ENCODE measurements around the gene DNAJB8. TPM values are rescaled to one million over a fixed set of nuclear protein-coding genes. Genes with fewer than 3 reads are reported as not detected.

The DNAJB8 gene
- total and polyA plus RNA-seq, 4 donors, result not detected

- H3K4me1 ChIP-seq (ENCODE audit: control insufficient read depth in 4 of 4, insufficient read depth in 4 of 4, low read length in 3 of 4), result peaks cover 4 to 17% (median 7%) of the 10 kb centered on the region in 4 donors
- H3K27me3 ChIP-seq (ENCODE audit: control insufficient read depth in 4 of 4, insufficient read depth in 4 of 4, low read length in 3 of 4), result peaks cover 0 to 11% (median 3%) of the 10 kb centered on the region in 4 donors
- no peak for TF ChIP-seq SP1 (IDR thresholded peaks at IDR 0.05)
- TF ChIP-seq RAD21 (IDR thresholded peaks at IDR 0.05), result no peak
- no peak for TF ChIP-seq YY1 (IDR thresholded peaks at IDR 0.05)
- TF ChIP-seq RXRA (IDR thresholded peaks at IDR 0.05), result no peak
- TF ChIP-seq TAF1 (conservative IDR thresholded peaks at IDR 0.05), result no peak
- TF ChIP-seq MAX (IDR thresholded peaks at IDR 0.05), result no peak
- TF ChIP-seq FOXA1 (IDR thresholded peaks at IDR 0.05), result no peak
- no peak for TF ChIP-seq FOXA2 (IDR thresholded peaks at IDR 0.05)
- TF ChIP-seq HNF4G (IDR thresholded peaks at IDR 0.05), result no peak
- no peak for TF ChIP-seq REST (IDR thresholded peaks at IDR 0.05)
- TF ChIP-seq CTCF (IDR thresholded peaks at IDR 0.05; ENCODE audit: low read depth, low read length, missing input control), result no peak
- TF ChIP-seq EGR1 (IDR thresholded peaks at IDR 0.05; ENCODE audit: low read depth in 2 of 2), result no peak
- H3K36me3 ChIP-seq (ENCODE audit: control insufficient read depth in 4 of 4, insufficient read depth in 3 of 4, low read depth in 1 of 4, low read length in 3 of 4), result no peaks in the 10 kb centered on the region
- H3K4me3 ChIP-seq (ENCODE audit: low read depth in 1 of 3, low read length in 3 of 3), result no peak overlapping the region
- no peak overlapping the region for H3K27ac ChIP-seq (ENCODE audit: low read depth in 1 of 2, low read length in 2 of 2)
- no peak overlapping the region for H3K9ac ChIP-seq (ENCODE audit: low read depth in 1 of 2, low read length in 2 of 2)
- DNase-seq (ENCODE audit: low spot score), result no peak
- no peaks in the 10 kb centered on the region for H3K9me3 ChIP-seq (ENCODE audit: control insufficient read depth in 4 of 4, low read length in 3 of 4)
- 94% methylated on average over 15 of the region's 15 CpGs for WGBS
Measured at GRCh38 chr3:128429275-128429674, 37.4 kb downstream of the DNAJB8 start.

- H3K27ac ChIP-seq (ENCODE audit: low read depth in 1 of 2, low read length in 2 of 2), result no peak overlapping the region
- H3K9me3 ChIP-seq (ENCODE audit: control insufficient read depth in 4 of 4, low read length in 3 of 4), result no peaks in the 10 kb centered on the region
- H3K9ac ChIP-seq (ENCODE audit: low read depth in 1 of 2, low read length in 2 of 2), result no peak overlapping the region
- 94% methylated on average over 19 of the region's 19 CpGs for WGBS
- peaks cover 4 to 14% (median 7%) of the 10 kb centered on the region in 4 donors for H3K4me1 ChIP-seq (ENCODE audit: control insufficient read depth in 4 of 4, insufficient read depth in 4 of 4, low read length in 3 of 4)
- no peak for DNase-seq (ENCODE audit: low spot score)
- no peaks in the 10 kb centered on the region for H3K36me3 ChIP-seq (ENCODE audit: control insufficient read depth in 4 of 4, insufficient read depth in 3 of 4, low read depth in 1 of 4, low read length in 3 of 4)
- H3K4me3 ChIP-seq (ENCODE audit: low read depth in 1 of 3, low read length in 3 of 3), result no peak overlapping the region
- peaks cover 0 to 6% (median under 1%) of the 10 kb centered on the region in 4 donors for H3K27me3 ChIP-seq (ENCODE audit: control insufficient read depth in 4 of 4, insufficient read depth in 4 of 4, low read length in 3 of 4)
- no peak for TF ChIP-seq MAX (IDR thresholded peaks at IDR 0.05)
- TF ChIP-seq NR2F2 (IDR thresholded peaks at IDR 0.05), result no peak
- TF ChIP-seq REST (IDR thresholded peaks at IDR 0.05), result no peak
- no peak for TF ChIP-seq HNF4A (conservative IDR thresholded peaks at IDR 0.05)
- no peak for TF ChIP-seq EGR1 (IDR thresholded peaks at IDR 0.05; ENCODE audit: low read depth in 2 of 2)
- TF ChIP-seq GABPA (IDR thresholded peaks at IDR 0.05 in 1 of 2, conservative IDR thresholded peaks at IDR 0.05 in 1 of 2), result no peak
- no peak for TF ChIP-seq RXRA (IDR thresholded peaks at IDR 0.05)
Measured at GRCh38 chr3:128427872-128428822, 38.5 kb downstream of the DNAJB8 start.
